Panc1 (cell line): Measurements from ENCODE around the gene TREM2.

Experiments
- POLR2AphosphoS5 ChIP-seq: IDR thresholded peaks from 2 replicates; pipeline ENCODE4 v1.6.1; 2012; ENCODE audit warnings: mild to moderate bottlenecking, low read depth, low read length, moderate library complexity
- TF ChIP-seq, protein P1 (sequence below): fragments of 450-650 bp; IDR thresholded peaks from 2 replicates; pipeline ENCODE4 v1.5.1; 2017; ENCODE audit warnings: mild to moderate bottlenecking

DNA sequence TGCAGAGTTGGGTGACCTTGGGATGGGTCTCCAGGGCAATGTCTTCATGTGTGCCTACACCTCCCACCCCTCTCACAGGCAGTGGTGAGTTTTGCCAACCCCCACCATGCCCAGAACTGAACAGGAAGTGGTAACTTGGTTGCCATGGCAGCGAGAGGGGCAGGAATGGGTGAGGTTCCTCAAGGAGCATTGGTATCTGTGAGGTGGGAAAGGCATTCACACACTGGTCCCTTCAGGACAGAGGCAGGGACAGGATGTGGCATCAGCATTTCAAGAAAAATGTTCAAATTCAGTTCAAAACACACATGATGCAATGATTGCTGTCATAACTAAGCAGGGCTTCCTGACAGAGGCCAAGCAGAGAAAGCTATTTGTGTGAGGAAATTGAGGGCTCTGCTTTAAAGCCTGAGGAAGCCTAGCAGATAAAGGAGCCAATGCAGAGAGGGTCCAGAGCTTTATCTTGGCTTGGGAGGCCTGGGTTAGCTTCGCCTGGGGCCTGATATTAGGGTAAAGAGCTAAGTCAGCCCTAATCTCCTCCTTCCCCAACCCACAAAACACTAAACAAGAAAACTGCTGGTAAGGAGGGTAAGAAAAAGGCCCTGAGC, 37.5 kb upstream of the TREM2 start:
- no peak for TF ChIP-seq POLR2AphosphoS5
- TF ChIP-seq, protein P1, sequence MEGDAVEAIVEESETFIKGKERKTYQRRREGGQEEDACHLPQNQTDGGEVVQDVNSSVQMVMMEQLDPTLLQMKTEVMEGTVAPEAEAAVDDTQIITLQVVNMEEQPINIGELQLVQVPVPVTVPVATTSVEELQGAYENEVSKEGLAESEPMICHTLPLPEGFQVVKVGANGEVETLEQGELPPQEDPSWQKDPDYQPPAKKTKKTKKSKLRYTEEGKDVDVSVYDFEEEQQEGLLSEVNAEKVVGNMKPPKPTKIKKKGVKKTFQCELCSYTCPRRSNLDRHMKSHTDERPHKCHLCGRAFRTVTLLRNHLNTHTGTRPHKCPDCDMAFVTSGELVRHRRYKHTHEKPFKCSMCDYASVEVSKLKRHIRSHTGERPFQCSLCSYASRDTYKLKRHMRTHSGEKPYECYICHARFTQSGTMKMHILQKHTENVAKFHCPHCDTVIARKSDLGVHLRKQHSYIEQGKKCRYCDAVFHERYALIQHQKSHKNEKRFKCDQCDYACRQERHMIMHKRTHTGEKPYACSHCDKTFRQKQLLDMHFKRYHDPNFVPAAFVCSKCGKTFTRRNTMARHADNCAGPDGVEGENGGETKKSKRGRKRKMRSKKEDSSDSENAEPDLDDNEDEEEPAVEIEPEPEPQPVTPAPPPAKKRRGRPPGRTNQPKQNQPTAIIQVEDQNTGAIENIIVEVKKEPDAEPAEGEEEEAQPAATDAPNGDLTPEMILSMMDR = no peak
